Suprapubic skin (tissue), 4 donors: Measurements from ENCODE around the gene CDKN2A.

ENCODE experiments used
- CTCF ChIP-seq, 2 donors: fragments of 200-600 bp in 1 of 2; fragments of 450-650 bp in 1 of 2; sonication (generic) in 1 of 2; IDR thresholded peaks; one replicate each; pipeline ENCODE4 v1.5.1; 2016 to 2019; ENCODE audit warnings: antibody characterized with exemption in 2 of 2, mild to moderate bottlenecking in 1 of 2, moderate library complexity in 1 of 2
- EP300 ChIP-seq: sonication (generic); formaldehyde crosslinking; IDR thresholded peaks from one replicate; pipeline ENCODE4 v1.6.1; 2017; ENCODE audit warnings: antibody characterized with exemption
- POLR2AphosphoS5 ChIP-seq, 3 donors: sonication (generic); formaldehyde crosslinking; IDR thresholded peaks; one replicate each; pipeline ENCODE4 v1.6.1; 2017; ENCODE audit warnings: antibody characterized with exemption in 3 of 3

DNA sequence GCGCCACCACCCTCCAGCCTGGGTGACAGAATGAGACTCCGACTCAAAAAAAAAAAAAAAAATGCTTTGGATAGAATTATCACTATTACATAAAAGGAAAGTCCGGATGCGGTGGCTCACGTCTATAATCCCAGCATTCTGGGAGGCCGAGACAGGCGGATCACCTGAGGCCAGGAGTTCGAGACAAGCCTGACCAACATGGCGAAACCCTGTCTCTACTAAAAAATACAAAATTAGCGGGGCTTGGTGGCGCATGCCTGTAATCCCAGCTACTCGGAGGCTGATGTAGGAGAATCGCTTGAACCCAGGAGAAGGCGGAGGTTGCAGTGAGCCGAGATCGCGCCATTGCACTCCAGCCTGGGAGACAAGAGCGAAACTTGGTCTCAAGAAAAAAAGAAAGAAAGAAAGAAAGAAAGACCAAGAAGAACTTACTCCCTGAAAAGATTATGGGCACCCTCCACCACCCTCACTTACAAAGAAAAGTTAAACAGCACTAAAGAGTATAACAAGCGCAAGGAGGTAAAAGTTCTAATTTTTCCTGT, 17.8 kb downstream of the CDKN2A start:
- no peak for TF ChIP-seq POLR2AphosphoS5 (IDR thresholded peaks at IDR 0.05)
- no peak for TF ChIP-seq CTCF (IDR thresholded peaks at IDR 0.05)
- TF ChIP-seq EP300: no peak
